IMR-90 (cell line): ENCODE data around the gene ZBTB39. TPM values are rescaled to one million over a fixed set of nuclear protein-coding genes. Genes with fewer than 3 reads are reported as not detected.
A peak's percentile ranks its signal among the peaks of the same experiment; 100 is the strongest.

Source experiments
- ATAC-seq: fragments of 200-7000 bp; cut with Tn5 transposase; 2 replicates; pipeline ENCODE4 v1.9.1; 2020; ENCODE audit warnings: low read depth, mild to moderate bottlenecking, moderate library complexity
- BruUV-seq: library from RNA; stranded (reverse); fragments of 400-500 nt; replicated peaks from 2 replicates; lab custom pipeline; 2021; lab: Mats Ljungman, UMichigan
- CTCF ChIA-PET: fragments of 300-600 bp; formaldehyde crosslinking; extraction: SDS; loops from one replicate; lab custom pipeline; 2021; ENCODE audit warnings: antibody characterized with exemption; lab: Yijun Ruan, JAX
- POLR2A ChIA-PET: fragments of 300-600 bp; sonication (Branson Sonifier 250); formaldehyde crosslinking; loops from one replicate; lab custom pipeline; 2022; ENCODE audit warnings: antibody characterized with exemption; ENCODE audit not compliant: unreplicated experiment; lab: Charles Lee
- DNase-seq: peaks from one replicate; pipeline ENCODE4 v3.0.0; 2013
- H2AFZ ChIP-seq: replicated peaks from 2 replicates; pipeline ENCODE3; 2013; ENCODE audit warnings: low read length, mild to moderate bottlenecking; ENCODE audit not compliant: poor library complexity
- H2AK5ac ChIP-seq: 2 replicates; pipeline ENCODE4 v1.6.1; 2013; ENCODE audit warnings: low read depth, low read length, inconsistent platforms
- H2AK9ac ChIP-seq: replicated peaks from 2 replicates; pipeline ENCODE3; 2013; ENCODE audit warnings: mild to moderate bottlenecking, low read depth, low read length, moderate library complexity; ENCODE audit not compliant: poor library complexity
- H2BK120ac ChIP-seq: 2 replicates; pipeline ENCODE4 v1.6.1; 2013; ENCODE audit warnings: low read depth, low read length, inconsistent platforms
- H2BK15ac ChIP-seq: 3 replicates; pipeline ENCODE4 v1.6.1; 2013; ENCODE audit warnings: low read depth, low read length, inconsistent platforms
- H2BK20ac ChIP-seq: 2 replicates; pipeline ENCODE4 v1.6.1; 2013; ENCODE audit warnings: low read depth, mild to moderate bottlenecking, inconsistent platforms, low read length, moderate library complexity
- H2BK5ac ChIP-seq: 2 replicates; pipeline ENCODE4 v1.6.1; 2013; ENCODE audit warnings: mild to moderate bottlenecking, low read depth, low read length, inconsistent platforms; ENCODE audit not compliant: poor library complexity, severe bottlenecking
- H3K14ac ChIP-seq: replicated peaks from 2 replicates; pipeline ENCODE4 v1.6.1; 2013; ENCODE audit warnings: low read depth, low read length, inconsistent platforms
- H3K18ac ChIP-seq: 2 replicates; pipeline ENCODE4 v1.6.1; 2013; ENCODE audit warnings: low read depth, low read length, control low read depth
- H3K23ac ChIP-seq: 2 replicates; pipeline ENCODE4 v1.6.1; 2013; ENCODE audit warnings: low read depth, low read length, inconsistent platforms
- H3K27ac ChIP-seq: 2 replicates; pipeline ENCODE4 v1.5.1; 2013; ENCODE audit warnings: mild to moderate bottlenecking, control low read depth, low read length; ENCODE audit not compliant: insufficient read depth
- H3K27me3 ChIP-seq: 2 replicates; pipeline ENCODE4 v1.6.1; 2013; ENCODE audit warnings: low read length; ENCODE audit not compliant: control insufficient read depth, insufficient read depth
- H3K36me3 ChIP-seq: 2 replicates; pipeline ENCODE4 v1.6.1; 2013; ENCODE audit warnings: low read length, mixed read lengths; ENCODE audit not compliant: control insufficient read depth, insufficient read depth
- H3K4ac ChIP-seq: 2 replicates; pipeline ENCODE4 v1.6.1; 2013; ENCODE audit warnings: low read depth, low read length, inconsistent platforms
- H3K4me1 ChIP-seq: 2 replicates; pipeline ENCODE4 v1.6.1; 2013; ENCODE audit warnings: low read length, mixed read lengths; ENCODE audit not compliant: control insufficient read depth, insufficient read depth
- H3K4me2 ChIP-seq: 2 replicates; pipeline ENCODE4 v1.6.1; 2013; ENCODE audit warnings: low read depth, mild to moderate bottlenecking, control low read depth, low read length, moderate library complexity
- H3K4me3 ChIP-seq: 2 replicates; pipeline ENCODE4 v1.5.1; 2013; ENCODE audit warnings: low read depth, mild to moderate bottlenecking, control low read depth, low read length, moderate library complexity; ENCODE audit not compliant: insufficient read depth
- H3K56ac ChIP-seq: 2 replicates; pipeline ENCODE4 v1.6.1; 2013; ENCODE audit warnings: low read length, inconsistent platforms; ENCODE audit not compliant: insufficient read depth; ENCODE audit errors: extremely low read depth
- H3K79me1 ChIP-seq, 2 experiments: 2 replicates each; pipeline ENCODE4 v1.6.1; 2013; ENCODE audit warnings: low read length in 2 of 2, inconsistent platforms in 1 of 2, low read depth in 1 of 2
- H3K9ac ChIP-seq: 2 replicates; pipeline ENCODE4 v1.6.1; 2013; ENCODE audit warnings: low read depth, low read length, control low read depth
- H3K9me1 ChIP-seq: 2 replicates; pipeline ENCODE4 v1.6.1; 2013; ENCODE audit warnings: low read length, inconsistent platforms; ENCODE audit not compliant: insufficient read depth
- H3K9me3 ChIP-seq: 2 replicates; pipeline ENCODE4 v1.6.1; 2013; ENCODE audit warnings: low read length; ENCODE audit not compliant: control insufficient read depth, insufficient read depth
- H4K20me1 ChIP-seq: 2 replicates; pipeline ENCODE4 v1.6.1; 2013; ENCODE audit warnings: low read length, inconsistent platforms; ENCODE audit not compliant: insufficient read depth
- H4K5ac ChIP-seq: 2 replicates; pipeline ENCODE4 v1.6.1; 2013; ENCODE audit warnings: mild to moderate bottlenecking, low read depth, low read length, control low read depth
- H4K8ac ChIP-seq, 2 experiments: 2 replicates each; pipeline ENCODE4 v1.6.1; 2013; ENCODE audit warnings: low read depth in 2 of 2, low read length in 2 of 2, control low read depth in 1 of 2, inconsistent platforms in 1 of 2
- H4K91ac ChIP-seq: 2 replicates; pipeline ENCODE4 v1.6.1; 2013; ENCODE audit warnings: low read depth, low read length, inconsistent platforms; ENCODE audit not compliant: insufficient read depth
- CEBPB ChIP-seq: IDR thresholded peaks from 2 replicates; pipeline ENCODE4 v1.6.1; 2012; ENCODE audit warnings: low read depth, low read length, improper control_type of control experiment
- MAFK ChIP-seq: IDR thresholded peaks from 2 replicates; pipeline ENCODE4 v1.6.1; 2012; ENCODE audit warnings: low read depth, low read length, improper control_type of control experiment
- MAZ ChIP-seq: IDR thresholded peaks from 2 replicates; pipeline ENCODE4 v1.6.1; 2012; ENCODE audit warnings: low read depth, mild to moderate bottlenecking, low read length, improper control_type of control experiment, moderate library complexity, borderline replicate concordance
- MXI1 ChIP-seq: IDR thresholded peaks from 2 replicates; pipeline ENCODE4 v1.6.1; 2012; ENCODE audit warnings: low read depth, mild to moderate bottlenecking, low read length, moderate library complexity, borderline replicate concordance
- NFE2L2 ChIP-seq: fragments of 150-350 bp; IDR thresholded peaks from 2 replicates; pipeline ENCODE4 v1.6.1; 2016; ENCODE audit warnings: low read depth, mild to moderate bottlenecking, low read length
- RAD21 ChIP-seq: IDR thresholded peaks from 2 replicates; pipeline ENCODE4 v1.6.1; 2012; ENCODE audit warnings: low read length, improper control_type of control experiment
- RCOR1 ChIP-seq: IDR thresholded peaks from 2 replicates; pipeline ENCODE4 v1.6.1; 2012; ENCODE audit warnings: mild to moderate bottlenecking, low read length, improper control_type of control experiment; ENCODE audit not compliant: insufficient replicate concordance
- RFX5 ChIP-seq: IDR thresholded peaks from 2 replicates; pipeline ENCODE4 v1.8.0; 2012; ENCODE audit warnings: low read depth, mild to moderate bottlenecking, low read length, moderate library complexity
- SMC3 ChIP-seq: fragments of 150-350 bp; IDR thresholded peaks from 2 replicates; pipeline ENCODE4 v1.6.1; 2016; ENCODE audit warnings: low read depth, mild to moderate bottlenecking, antibody characterized with exemption, low read length, moderate library complexity
- WGBS, 2 experiments: methylation state at CpG; one replicate each; pipeline versions ENCODE4 v1.1.5 to v1.1.7; 2013; ENCODE audit warnings: missing lambda C conversion rate in 2 of 2; ENCODE audit not compliant: insufficient read length in 1 of 2; ENCODE audit errors: extremely low coverage in 2 of 2; 5-methylcytosine and 5-hydroxymethylcytosine counted together
- dilution Hi-C: fragments of 300-500 bp; cut with HindIII; formaldehyde crosslinking; loops from one replicate; pipeline ENCODE4 v1.14.3; 2018; ENCODE audit warnings: low sequenced_read_pairs; ENCODE audit not compliant: unreplicated experiment
- in situ Hi-C: fragments of 300-500 bp; cut with MboI; formaldehyde crosslinking; loops from 3 replicates; pipeline ENCODE4 v1.14.3; 2019; ENCODE audit warnings: low sequenced_read_pairs, inconsistent platforms, mixed read lengths
- intact Hi-C: fragments of 100-400 bp; cut with micrococcal nuclease; formaldehyde crosslinking; loops from 2 replicates; pipeline ENCODE4 v1.10.0; 2022
- polyA plus RNA-seq, 3 experiments: library from polyadenylated mRNA; depleted of rRNA; stranded (reverse); fragments of >200 nt; gene quantifications; 2 replicates each; pipeline ENCODE4 v1.2.3, GENCODE V29; 2012; ENCODE audit warnings: low replicate concordance in 1 of 3
- total RNA-seq: library from RNA; depleted of rRNA; stranded (reverse); fragments of >200 nt; gene quantifications from 2 replicates; pipeline ENCODE4 v1.2.3, GENCODE V29; 2012
- TF ChIP-seq, protein P1 (sequence below): fragments of 150-350 bp; IDR thresholded peaks from 2 replicates; pipeline ENCODE4 v1.6.1; 2016; ENCODE audit warnings: low read depth, mild to moderate bottlenecking, low read length, moderate library complexity, borderline replicate concordance
- TF ChIP-seq, protein P2 (sequence below): conservative IDR thresholded peaks from 2 replicates; pipeline ENCODE4 v1.5.1; 2012; ENCODE audit warnings: mild to moderate bottlenecking, low read depth, low read length, improper control_type of control experiment

Gene ZBTB39
- total and polyA plus RNA-seq, 2 of the 4 experiments (the other 2 are of a cell fraction), result 4.0 to 5.2 TPM

DNA sequence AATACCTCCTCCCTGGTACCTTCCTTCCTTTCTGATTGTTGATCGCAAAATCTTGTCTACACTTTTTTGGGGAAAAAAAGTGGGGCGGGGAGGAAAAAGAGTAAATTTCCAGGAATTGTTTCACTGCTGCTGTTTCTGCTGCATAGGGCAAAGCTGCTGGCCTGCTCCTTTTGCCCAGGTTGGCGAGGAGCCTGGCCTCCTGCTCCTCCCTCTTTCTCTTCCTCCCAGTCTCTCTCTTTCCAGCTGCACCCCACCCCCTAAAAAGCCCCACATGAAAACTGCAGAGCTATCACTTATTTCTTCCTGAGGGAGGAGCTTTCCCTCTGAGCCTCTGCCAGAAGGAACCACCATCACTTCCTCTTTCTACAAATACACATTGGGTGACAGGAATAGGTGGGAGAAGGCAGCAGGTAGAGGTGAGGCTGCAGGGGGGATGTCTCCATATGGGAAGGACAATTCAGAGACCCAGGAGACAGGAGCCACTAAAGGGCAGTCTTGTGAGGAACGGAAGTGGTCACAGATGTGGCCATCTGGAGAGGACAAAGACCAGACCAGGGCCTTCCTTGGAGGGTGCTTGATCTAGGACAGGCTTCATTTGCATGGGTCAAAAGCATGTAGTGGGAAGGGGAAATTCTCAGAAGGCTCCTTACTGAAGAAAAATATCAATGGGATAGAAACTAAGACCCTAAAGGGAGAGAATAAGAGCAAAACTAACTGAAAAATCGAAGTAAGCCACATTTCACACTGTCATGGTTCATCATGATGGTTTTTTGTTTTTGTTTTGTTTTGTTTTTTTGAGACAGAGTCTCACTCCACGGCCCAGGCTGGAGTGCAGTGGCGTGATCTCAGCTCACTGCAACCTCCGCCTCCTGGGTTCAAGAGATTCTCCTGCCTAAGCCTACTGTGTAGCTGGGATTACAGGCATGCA lies 14.8 kb downstream of the ZBTB39 start (continued):
- no peak for TF ChIP-seq SMC3
- TF ChIP-seq RFX5, result no peak

DNA sequence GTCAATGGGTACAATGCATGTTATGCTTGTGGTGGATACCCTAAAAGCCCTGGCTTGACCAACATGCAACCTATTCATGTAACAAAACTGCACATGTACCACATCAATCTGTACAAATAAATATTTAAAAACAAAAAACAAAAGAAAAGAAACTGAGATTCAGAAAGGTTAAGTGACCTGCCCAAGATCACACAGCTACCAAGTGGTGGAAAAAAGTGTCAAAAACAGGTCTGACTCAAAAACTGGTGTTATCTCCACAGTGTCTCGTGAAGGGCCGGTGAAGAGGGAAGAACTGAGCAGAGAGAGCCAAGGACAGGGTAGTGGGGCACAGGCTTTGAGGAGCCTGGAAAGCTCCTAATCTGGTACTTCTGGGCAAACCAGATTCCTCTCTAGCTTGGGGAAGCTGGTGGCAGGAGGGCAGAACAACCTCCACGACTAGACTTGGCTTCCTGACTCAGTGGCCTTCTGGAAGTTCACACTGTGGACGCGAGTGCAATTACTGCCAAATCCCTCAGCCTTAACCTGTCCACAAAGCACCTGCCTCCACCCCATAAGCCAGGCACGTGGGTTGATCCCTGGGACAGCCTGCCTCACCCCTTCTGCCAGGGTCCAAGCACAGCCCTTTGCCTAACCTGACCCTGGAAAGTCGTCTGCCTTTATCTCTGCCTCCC lies 15.6 kb downstream of the ZBTB39 start:
- H3K79me1 ChIP-seq, result no peaks in the 10 kb centered on the region
- in situ Hi-C loops, result loop anchor here (25.0 kb wide), 1 partner anchor 478 kb away; the partner anchor contains the start of gene RBMS2
- no peak for ATAC-seq
- TF ChIP-seq NFE2L2 (no peak), CEBPB (no peak), RAD21 (no peak), MAZ (no peak), RCOR1 (no peak), MAFK (no peak), RFX5 (no peak), MXI1 (no peak)
- TF ChIP-seq, protein P1, sequence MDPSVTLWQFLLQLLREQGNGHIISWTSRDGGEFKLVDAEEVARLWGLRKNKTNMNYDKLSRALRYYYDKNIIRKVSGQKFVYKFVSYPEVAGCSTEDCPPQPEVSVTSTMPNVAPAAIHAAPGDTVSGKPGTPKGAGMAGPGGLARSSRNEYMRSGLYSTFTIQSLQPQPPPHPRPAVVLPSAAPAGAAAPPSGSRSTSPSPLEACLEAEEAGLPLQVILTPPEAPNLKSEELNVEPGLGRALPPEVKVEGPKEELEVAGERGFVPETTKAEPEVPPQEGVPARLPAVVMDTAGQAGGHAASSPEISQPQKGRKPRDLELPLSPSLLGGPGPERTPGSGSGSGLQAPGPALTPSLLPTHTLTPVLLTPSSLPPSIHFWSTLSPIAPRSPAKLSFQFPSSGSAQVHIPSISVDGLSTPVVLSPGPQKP, result no peak
- TF ChIP-seq, protein P2, sequence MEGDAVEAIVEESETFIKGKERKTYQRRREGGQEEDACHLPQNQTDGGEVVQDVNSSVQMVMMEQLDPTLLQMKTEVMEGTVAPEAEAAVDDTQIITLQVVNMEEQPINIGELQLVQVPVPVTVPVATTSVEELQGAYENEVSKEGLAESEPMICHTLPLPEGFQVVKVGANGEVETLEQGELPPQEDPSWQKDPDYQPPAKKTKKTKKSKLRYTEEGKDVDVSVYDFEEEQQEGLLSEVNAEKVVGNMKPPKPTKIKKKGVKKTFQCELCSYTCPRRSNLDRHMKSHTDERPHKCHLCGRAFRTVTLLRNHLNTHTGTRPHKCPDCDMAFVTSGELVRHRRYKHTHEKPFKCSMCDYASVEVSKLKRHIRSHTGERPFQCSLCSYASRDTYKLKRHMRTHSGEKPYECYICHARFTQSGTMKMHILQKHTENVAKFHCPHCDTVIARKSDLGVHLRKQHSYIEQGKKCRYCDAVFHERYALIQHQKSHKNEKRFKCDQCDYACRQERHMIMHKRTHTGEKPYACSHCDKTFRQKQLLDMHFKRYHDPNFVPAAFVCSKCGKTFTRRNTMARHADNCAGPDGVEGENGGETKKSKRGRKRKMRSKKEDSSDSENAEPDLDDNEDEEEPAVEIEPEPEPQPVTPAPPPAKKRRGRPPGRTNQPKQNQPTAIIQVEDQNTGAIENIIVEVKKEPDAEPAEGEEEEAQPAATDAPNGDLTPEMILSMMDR, result no peak

More for the DNA sequence above, 15.6 kb downstream of the ZBTB39 start:
- 0 out of 2 replicates have a peak, but pooled peaks cover 2% of the 10 kb centered on the region for H3K9me1 ChIP-seq
- H3K27me3 ChIP-seq, result no peaks in the 10 kb centered on the region
- no peak overlapping the region for H4K8ac ChIP-seq
- H3K4me2 ChIP-seq, result no peak overlapping the region
- H4K20me1 ChIP-seq, result peaks cover 3% of the 10 kb centered on the region; the same call in 1 of the 2 replicates
- no peak overlapping the region for H2BK5ac ChIP-seq
- H3K27ac ChIP-seq, result no peak overlapping the region
- H3K36me3 ChIP-seq, result peaks cover 5% of the 10 kb centered on the region; the same call in 1 of the 2 replicates
- H2AK5ac ChIP-seq, result no peak overlapping the region
- no peak overlapping the region for H2BK120ac ChIP-seq
- CTCF ChIA-PET, result interaction anchor here (1.0 kb wide), 1 partner anchor 10 kb away, joined by 3 read pairs; no protein-coding TSS in a partner anchor
- H3K18ac ChIP-seq, result no peak overlapping the region
- intact Hi-C loops (no loop called here), dilution Hi-C loops (no loop called here)
- no peak overlapping the region for H3K9ac ChIP-seq
- peak overlapping the region; percentile 34; the same call in 1 of the 2 replicates for H3K23ac ChIP-seq
- peaks cover 4% of the 10 kb centered on the region for H3K4me1 ChIP-seq
- DNase-seq, result no peak
- POLR2A ChIA-PET, result no interaction called here
- no peak overlapping the region for H3K4me3 ChIP-seq
- H2AK9ac ChIP-seq, result no peak overlapping the region
- no peak overlapping the region for H2BK15ac ChIP-seq
- no peak overlapping the region for H3K56ac ChIP-seq
- H3K4ac ChIP-seq, result no peak overlapping the region; the same call in 1 of the 2 replicates
- no TSS peak for BruUV-seq
- no peak overlapping the region for H4K5ac ChIP-seq
- H3K9me3 ChIP-seq, result no peaks in the 10 kb centered on the region
- no peak overlapping the region for H2AFZ ChIP-seq
- H3K14ac ChIP-seq, result 0 out of 2 replicates have a peak overlapping the region, but pooled peaks have one; percentile 2
- no peak overlapping the region for H2BK20ac ChIP-seq
- whole genome bisulfite sequencing, 2 experiments, result no CpG with 5 or more reads among the region's 7 CpGs
- no peak overlapping the region for H4K91ac ChIP-seq
